Prostate gland (tissue), 2 donors: ENCODE measurements around the gene PITX2.

Experiments used
- POLR2A ChIP-seq: fragments of 450-650 bp; IDR thresholded peaks from one replicate; pipeline ENCODE4 v1.6.1; 2016; ENCODE audit warnings: antibody characterized with exemption, mild to moderate bottlenecking
- POLR2AphosphoS5 ChIP-seq: sonication (generic); formaldehyde crosslinking; IDR thresholded peaks from one replicate; pipeline ENCODE4 v1.6.1; 2017; ENCODE audit warnings: antibody characterized with exemption
- TF ChIP-seq, protein P1 (sequence below), 4 experiments: fragments of 200-600 bp in 2 of 4; fragments of 450-650 bp in 2 of 4; sonication (generic) in 2 of 4; IDR thresholded peaks; 1 replicate in 3 of 4; 2 replicates in 1 of 4; pipeline ENCODE4 v1.5.1; 2016 to 2019; ENCODE audit warnings: antibody characterized with exemption in 4 of 4, mild to moderate bottlenecking in 2 of 4, moderate library complexity in 2 of 4

DNA sequence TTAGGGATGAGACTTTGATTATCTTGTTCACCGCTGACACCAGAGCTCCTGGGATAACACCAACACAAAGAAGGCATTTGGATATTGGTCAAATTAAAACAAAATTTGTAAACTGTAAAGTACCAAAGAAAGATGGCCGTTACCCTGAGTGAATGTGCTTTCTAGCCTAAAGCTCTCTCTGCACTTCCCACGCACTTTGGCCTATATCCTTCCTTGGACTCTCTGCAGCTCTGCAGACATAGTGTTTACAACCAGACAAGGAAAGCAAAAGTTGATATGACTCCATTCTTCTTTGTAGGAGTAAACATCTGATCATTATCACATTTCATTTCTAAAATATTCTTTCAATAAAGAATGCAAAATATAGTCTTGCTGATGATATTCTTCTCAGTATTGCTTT is 44.8 kb upstream of the PITX2 start:
- TF ChIP-seq, protein P1, sequence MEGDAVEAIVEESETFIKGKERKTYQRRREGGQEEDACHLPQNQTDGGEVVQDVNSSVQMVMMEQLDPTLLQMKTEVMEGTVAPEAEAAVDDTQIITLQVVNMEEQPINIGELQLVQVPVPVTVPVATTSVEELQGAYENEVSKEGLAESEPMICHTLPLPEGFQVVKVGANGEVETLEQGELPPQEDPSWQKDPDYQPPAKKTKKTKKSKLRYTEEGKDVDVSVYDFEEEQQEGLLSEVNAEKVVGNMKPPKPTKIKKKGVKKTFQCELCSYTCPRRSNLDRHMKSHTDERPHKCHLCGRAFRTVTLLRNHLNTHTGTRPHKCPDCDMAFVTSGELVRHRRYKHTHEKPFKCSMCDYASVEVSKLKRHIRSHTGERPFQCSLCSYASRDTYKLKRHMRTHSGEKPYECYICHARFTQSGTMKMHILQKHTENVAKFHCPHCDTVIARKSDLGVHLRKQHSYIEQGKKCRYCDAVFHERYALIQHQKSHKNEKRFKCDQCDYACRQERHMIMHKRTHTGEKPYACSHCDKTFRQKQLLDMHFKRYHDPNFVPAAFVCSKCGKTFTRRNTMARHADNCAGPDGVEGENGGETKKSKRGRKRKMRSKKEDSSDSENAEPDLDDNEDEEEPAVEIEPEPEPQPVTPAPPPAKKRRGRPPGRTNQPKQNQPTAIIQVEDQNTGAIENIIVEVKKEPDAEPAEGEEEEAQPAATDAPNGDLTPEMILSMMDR (IDR thresholded peaks at IDR 0.05), result no peak
- TF ChIP-seq POLR2A, result no peak
- no peak for TF ChIP-seq POLR2AphosphoS5
